ENCODE measurements around the gene PTK7. TPM values are rescaled to one million over a fixed set of nuclear protein-coding genes. Genes with fewer than 3 reads are reported as not detected.

The PTK7 gene
- total and polyA plus RNA-seq, 2 experiments from 2014 or later = 46.1 to 147 TPM

GRCh38 chr6:43184268-43184985 lies 108.3 kb downstream of the PTK7 start:
- Mint-ChIP-seq H3K27ac (no peak overlapping the region), H3K36me3 (ENCODE audit: low read depth) (peaks cover 8% of the 10 kb centered on the region), H3K4me3 (no peak overlapping the region; the same call in 2 of the 3 replicates), H3K4me1 (peaks cover 20% of the 10 kb centered on the region), H3K27me3 (ENCODE audit: insufficient read depth, low read depth, poor library complexity) (peaks cover 22% of the 10 kb centered on the region), H3K9me3 (no peaks in the 10 kb centered on the region)
- H3K79me2 ChIP-seq (replicated peaks; ENCODE audit: insufficient read depth) = no peaks in the 10 kb centered on the region
- no peaks in the 10 kb centered on the region for H3K9me2 ChIP-seq (ENCODE audit: insufficient read depth)
- no peaks in the 10 kb centered on the region for H4K20me1 ChIP-seq (replicated peaks; ENCODE audit: insufficient read depth)
- no peak overlapping the region for H3K27ac ChIP-seq (ENCODE audit: low read depth)
- DNase-seq (ENCODE audit: low spot score) (no peak), ATAC-seq (no peak)
- no peak overlapping the region for H2AFZ ChIP-seq
- no peak overlapping the region for H3K4me3 ChIP-seq
- H3K36me3 ChIP-seq (ENCODE audit: insufficient read depth) = no peaks in the 10 kb centered on the region
- no peak overlapping the region for H3K4me2 ChIP-seq
- TF ChIP-seq REST (IDR thresholded peaks at IDR 0.05; ENCODE audit: unreplicated experiment) (no peak), NANOG (IDR thresholded peaks at IDR 0.05; ENCODE audit: borderline replicate concordance) (no peak), ETS1 (IDR thresholded peaks at IDR 0.05) (no peak), ZNF114 (CRISPR knock-in tag; IDR thresholded peaks at IDR 0.05) (no peak), ZNF462 (CRISPR knock-in tag; IDR thresholded peaks at IDR 0.05) (no peak), CREB1 (CRISPR knock-in tag; IDR thresholded peaks at IDR 0.05; ENCODE audit: low read depth) (no peak), EZH2phosphoT487 (IDR thresholded peaks at IDR 0.05; ENCODE audit: unreplicated experiment) (no peak), POLR2AphosphoS5 (IDR thresholded peaks at IDR 0.05; ENCODE audit: low read depth) (no peak), EZH2 (IDR thresholded peaks at IDR 0.05; ENCODE audit: low read depth, unreplicated experiment) (no peak), ZNF331 (CRISPR knock-in tag; IDR thresholded peaks at IDR 0.05; ENCODE audit: low read depth) (no peak), JUNB (IDR thresholded peaks at IDR 0.05; ENCODE audit: unreplicated experiment) (no peak), STAT1 (IDR thresholded peaks at IDR 0.05; ENCODE audit: unreplicated experiment) (no peak), CTCF (conservative IDR thresholded peaks at IDR 0.05; ENCODE audit: low read depth in 2 of 2) (no peak)
- no peaks in the 10 kb centered on the region for H3K27me3 ChIP-seq (ENCODE audit: insufficient read depth)
- peaks cover 17% of the 10 kb centered on the region; the same call in 1 of the 2 replicates for H3K4me1 ChIP-seq (ENCODE audit: insufficient read depth)
- 0 out of 2 replicates have a peak, but pooled peaks cover 3% of the 10 kb centered on the region for H3F3A ChIP-seq (replicated peaks; ENCODE audit: low read depth)

All from GM23338 (cell line).